22Rv1 (cell line): ENCODE results near the gene TIMP1.

Experiments used
- H3K27ac ChIP-seq: fragments of 450-650 bp; 2 replicates; pipeline ENCODE4 v1.5.1; 2017
- ZFX ChIP-seq: fragments of 450-650 bp; IDR thresholded peaks from 2 replicates; pipeline ENCODE4 v1.6.1; 2017; ENCODE audit warnings: antibody characterized with exemption, borderline replicate concordance
- TF ChIP-seq, protein P1 (sequence below): fragments of 450-650 bp; IDR thresholded peaks from 2 replicates; pipeline ENCODE4 v1.5.1; 2017; ENCODE audit warnings: mild to moderate bottlenecking

TIMP1 gene

DNA sequence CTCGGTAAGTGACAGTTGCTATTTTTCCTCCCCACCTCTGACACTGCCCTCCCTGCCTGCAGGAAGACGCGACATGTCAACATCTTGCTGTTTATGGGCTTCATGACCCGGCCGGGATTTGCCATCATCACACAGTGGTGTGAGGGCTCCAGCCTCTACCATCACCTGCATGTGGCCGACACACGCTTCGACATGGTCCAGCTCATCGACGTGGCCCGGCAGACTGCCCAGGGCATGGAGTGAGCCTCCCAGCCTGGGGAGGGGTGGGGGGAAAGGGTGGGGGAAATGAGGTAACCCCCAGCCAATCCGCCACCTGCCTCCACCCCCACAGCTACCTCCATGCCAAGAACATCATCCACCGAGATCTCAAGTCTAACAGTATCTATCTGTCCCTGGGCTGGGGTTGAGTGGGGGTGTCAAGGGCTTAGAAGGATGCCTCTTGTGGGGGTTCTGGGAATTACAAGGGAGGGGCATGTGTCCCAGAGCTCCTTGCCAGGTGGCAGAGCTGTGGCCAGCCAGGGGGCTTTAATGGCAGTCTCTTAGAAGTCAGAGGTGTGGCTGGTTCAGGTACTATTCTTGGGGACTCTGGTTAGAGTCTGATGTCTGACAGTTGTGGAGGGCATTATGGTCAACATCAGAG is 13.5 kb upstream of the TIMP1 start:
- TF ChIP-seq ZFX = no peak
- TF ChIP-seq, protein P1, sequence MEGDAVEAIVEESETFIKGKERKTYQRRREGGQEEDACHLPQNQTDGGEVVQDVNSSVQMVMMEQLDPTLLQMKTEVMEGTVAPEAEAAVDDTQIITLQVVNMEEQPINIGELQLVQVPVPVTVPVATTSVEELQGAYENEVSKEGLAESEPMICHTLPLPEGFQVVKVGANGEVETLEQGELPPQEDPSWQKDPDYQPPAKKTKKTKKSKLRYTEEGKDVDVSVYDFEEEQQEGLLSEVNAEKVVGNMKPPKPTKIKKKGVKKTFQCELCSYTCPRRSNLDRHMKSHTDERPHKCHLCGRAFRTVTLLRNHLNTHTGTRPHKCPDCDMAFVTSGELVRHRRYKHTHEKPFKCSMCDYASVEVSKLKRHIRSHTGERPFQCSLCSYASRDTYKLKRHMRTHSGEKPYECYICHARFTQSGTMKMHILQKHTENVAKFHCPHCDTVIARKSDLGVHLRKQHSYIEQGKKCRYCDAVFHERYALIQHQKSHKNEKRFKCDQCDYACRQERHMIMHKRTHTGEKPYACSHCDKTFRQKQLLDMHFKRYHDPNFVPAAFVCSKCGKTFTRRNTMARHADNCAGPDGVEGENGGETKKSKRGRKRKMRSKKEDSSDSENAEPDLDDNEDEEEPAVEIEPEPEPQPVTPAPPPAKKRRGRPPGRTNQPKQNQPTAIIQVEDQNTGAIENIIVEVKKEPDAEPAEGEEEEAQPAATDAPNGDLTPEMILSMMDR = peak; percentile 51
- H3K27ac ChIP-seq = no peak overlapping the region

- no peak overlapping the region for H3K27ac ChIP-seq
- TF ChIP-seq, protein P1 = no peak
- no peak for TF ChIP-seq ZFX
These were observed 11.4 kb upstream of the TIMP1 start for GRCh38 chrX:47570794-47571193.

DNA sequence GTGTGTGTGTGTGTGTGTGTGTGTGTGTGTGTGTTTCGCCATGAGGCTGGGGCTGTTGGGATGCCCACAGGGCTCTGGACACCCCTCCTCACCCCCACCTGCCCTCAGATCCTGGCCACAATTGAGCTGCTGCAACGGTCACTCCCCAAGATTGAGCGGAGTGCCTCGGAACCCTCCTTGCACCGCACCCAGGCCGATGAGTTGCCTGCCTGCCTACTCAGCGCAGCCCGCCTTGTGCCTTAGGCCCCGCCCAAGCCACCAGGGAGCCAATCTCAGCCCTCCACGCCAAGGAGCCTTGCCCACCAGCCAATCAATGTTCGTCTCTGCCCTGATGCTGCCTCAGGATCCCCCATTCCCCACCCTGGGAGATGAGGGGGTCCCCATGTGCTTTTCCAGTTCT is 11.0 kb upstream of the TIMP1 start:
- TF ChIP-seq ZFX = no peak
- TF ChIP-seq, protein P1 = no peak
- no peak overlapping the region for H3K27ac ChIP-seq

GRCh38 chrX:47571896-47572295 is 10.3 kb upstream of the TIMP1 start:
- TF ChIP-seq, protein P1 = no peak
- TF ChIP-seq ZFX = no peak
- peak overlapping the region; percentile 61 for H3K27ac ChIP-seq

DNA sequence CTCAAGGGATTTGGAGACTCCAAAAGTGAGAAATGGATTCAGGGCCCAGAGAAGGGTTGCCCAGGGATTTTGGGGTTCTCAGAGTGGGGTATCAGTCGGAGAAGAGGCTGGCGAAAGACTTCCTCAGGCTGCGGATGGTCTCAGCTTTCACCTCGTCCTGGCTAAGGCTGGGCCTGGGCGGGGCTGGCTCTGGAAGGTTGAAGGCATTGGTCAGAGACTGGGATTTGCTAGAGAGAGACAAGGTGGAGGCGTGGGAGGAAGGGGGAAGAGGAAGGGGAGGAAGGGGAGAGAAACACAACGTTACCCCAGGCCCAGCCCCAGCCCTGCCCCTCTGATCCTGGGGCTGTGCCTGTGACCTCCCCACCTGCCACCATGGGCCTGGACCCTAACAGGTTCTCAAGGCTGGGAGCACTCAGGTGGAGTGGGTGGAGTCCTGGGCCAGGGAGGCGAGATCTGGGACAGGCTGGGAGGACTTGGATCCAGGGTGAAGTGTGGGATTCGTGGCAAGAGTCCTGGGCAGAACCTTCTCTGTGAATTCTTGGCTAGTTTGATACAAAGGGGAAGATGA is 9.4 kb upstream of the TIMP1 start:
- H3K27ac ChIP-seq = peak overlapping the region; percentile 61
- TF ChIP-seq, protein P1 = no peak
- no peak for TF ChIP-seq ZFX

DNA sequence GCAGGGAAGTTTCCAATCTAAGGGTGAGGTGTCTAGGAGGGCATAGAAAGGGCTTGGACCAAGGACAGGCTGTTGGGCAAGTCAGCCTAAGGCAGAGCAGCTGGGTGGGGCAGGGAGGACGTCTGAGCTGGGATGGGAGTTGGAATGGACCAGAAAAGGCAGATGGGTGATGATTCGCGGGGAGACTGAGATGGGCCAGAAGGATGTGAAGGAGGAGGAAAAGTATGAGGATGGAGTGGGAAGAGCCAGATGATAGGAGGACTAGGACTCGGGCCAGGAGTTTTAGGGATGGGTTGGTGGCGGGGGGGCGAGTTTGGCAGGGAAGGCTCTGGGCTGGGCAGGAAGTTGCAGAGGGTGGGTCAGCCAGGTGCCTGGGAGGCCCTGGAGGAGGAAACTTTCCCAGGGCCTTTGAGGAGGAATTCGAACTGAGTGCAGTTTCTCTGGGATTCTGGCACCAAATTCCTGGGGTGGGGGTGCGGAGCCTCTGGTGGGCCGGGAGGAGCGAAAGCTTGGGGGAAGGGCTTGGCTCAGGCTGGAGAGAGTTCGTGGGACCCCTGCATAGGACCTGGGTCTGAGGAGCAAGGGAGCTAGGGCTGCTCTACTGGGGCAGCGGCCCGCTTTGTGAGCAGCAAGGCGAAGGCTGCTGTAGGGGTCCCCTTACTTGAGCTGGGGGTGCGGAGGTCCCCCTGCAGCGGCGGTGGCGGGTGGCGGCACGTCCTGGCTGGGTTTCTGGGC is 8.7 kb upstream of the TIMP1 start:
- H3K27ac ChIP-seq = peak overlapping the region; percentile 61
- TF ChIP-seq, protein P1 = no peak
- no peak for TF ChIP-seq ZFX

DNA sequence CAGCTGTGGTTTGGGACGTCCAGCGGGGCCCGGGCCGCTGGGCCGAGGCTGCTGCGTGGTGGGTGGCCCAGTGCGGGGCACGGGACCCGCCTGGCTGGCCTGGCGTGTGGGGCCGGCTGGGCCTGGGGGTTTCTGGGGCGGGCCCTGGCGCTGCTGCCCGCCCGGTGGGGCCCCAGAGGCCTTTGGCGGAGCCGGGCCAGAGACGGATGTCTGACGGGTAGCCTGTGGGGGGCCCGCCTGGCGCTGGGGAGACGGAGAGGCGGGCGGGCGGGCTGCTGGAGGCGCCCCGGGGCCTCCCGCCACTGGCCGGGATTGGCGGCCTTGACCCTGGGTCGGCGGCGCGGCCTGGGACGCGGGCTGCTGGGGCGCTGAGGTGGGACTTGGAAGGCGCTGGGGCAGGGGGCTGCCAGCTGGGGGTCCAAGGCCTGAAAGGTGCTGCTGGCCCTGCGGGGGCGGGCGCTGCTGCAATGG is 8.1 kb upstream of the TIMP1 start:
- no peak overlapping the region for H3K27ac ChIP-seq
- TF ChIP-seq, protein P1 = no peak
- no peak for TF ChIP-seq ZFX
